GM12878 (cell line): ENCODE results near the gene INCA1. TPM values are rescaled to one million over a fixed set of nuclear protein-coding genes. Genes with fewer than 3 reads are reported as not detected.
A peak's percentile ranks its signal among the peaks of the same experiment; 100 is the strongest.

Experiments
- EED ChIP-seq: sonication (generic); IDR thresholded peaks from 2 replicates; pipeline ENCODE4 v1.6.1; 2016; ENCODE audit warnings: antibody characterized with exemption, low read depth
- GABPA ChIP-seq: IDR thresholded peaks from 2 replicates; pipeline ENCODE4 v1.6.1; 2014; ENCODE audit warnings: antibody characterized with exemption, low read depth, mild to moderate bottlenecking, inconsistent platforms
- TCF12 ChIP-seq: IDR thresholded peaks from 2 replicates; pipeline ENCODE4 v1.6.1; 2011; ENCODE audit warnings: low read depth, mild to moderate bottlenecking, low read length
- ZNF24 ChIP-seq: fragments of 450-650 bp; IDR thresholded peaks from 2 replicates; pipeline ENCODE4 v1.6.1; 2017; ENCODE audit warnings: antibody characterized with exemption, mild to moderate bottlenecking
- polyA plus RNA-seq, 11 experiments: library from polyadenylated mRNA; depleted of rRNA in 4 of 11; unstranded in 6 of 11; stranded (reverse) in 5 of 11; fragments of >200 nt; fragmentation: Nextera tagmentation in 4 of 11; fragmentation: Illumina TruSeq in 1 of 11; extraction: Ambion mirVana in 4 of 11; extraction: Trizol in 1 of 11; gene quantifications; 1 replicate in 1 of 11; 2 replicates in 10 of 11; pipeline versions ENCODE4 v1.2.1 to v1.2.3, GENCODE V29; 2011 to 2016; ENCODE audit warnings: inconsistent platforms in 2 of 11, missing spikeins in 2 of 11, low read depth in 1 of 11
- total RNA-seq, 4 experiments: library from RNA; depleted of rRNA in 3 of 4; stranded (reverse); fragments of >200 nt in 3 of 4; fragmentation: Illumina TruSeq in 1 of 4; extraction: Trizol in 1 of 4; gene quantifications; 2 replicates each; pipeline versions ENCODE4 v1.2.1 to v1.2.3, GENCODE V29; 2013 to 2021
- TF ChIP-seq, protein P1 (sequence below): fragments of 450-650 bp; IDR thresholded peaks from 2 replicates; pipeline ENCODE4 v1.6.1; 2017; ENCODE audit warnings: mild to moderate bottlenecking, moderate library complexity
- TF ChIP-seq, protein P2 (sequence below): IDR thresholded peaks from 2 replicates; pipeline ENCODE4 v1.6.1; 2011; ENCODE audit warnings: low read depth, low read length, improper control_type of control experiment, borderline replicate concordance
- TF ChIP-seq, protein P3 (sequence below): IDR thresholded peaks from 2 replicates; pipeline ENCODE4 v1.6.1; 2012; ENCODE audit warnings: low read depth, low read length, improper control_type of control experiment
- TF ChIP-seq, protein P4 (sequence below): IDR thresholded peaks from 2 replicates; pipeline ENCODE4 v1.6.1; 2012; ENCODE audit warnings: improper control_type of control experiment, low read depth, low read length; ENCODE audit not compliant: insufficient replicate concordance
- TF ChIP-seq, protein P5 (sequence below): fragments of 450-650 bp; IDR thresholded peaks from 2 replicates; pipeline ENCODE4 v1.6.1; 2018; ENCODE audit warnings: borderline replicate concordance, mild to moderate bottlenecking; ENCODE audit not compliant: partially characterized antibody
- TF ChIP-seq, protein P6 (sequence below): fragments of 450-650 bp; IDR thresholded peaks from 2 replicates; pipeline ENCODE4 v1.6.1; 2016; ENCODE audit warnings: mild to moderate bottlenecking, moderate library complexity, borderline replicate concordance

Gene INCA1
- total and polyA plus RNA-seq, 10 of the 15 experiments (the other 5 are each of a cell fraction or from before 2014, with no cell fraction given): 0.19 to 1.8 (median 0.45) TPM

DNA sequence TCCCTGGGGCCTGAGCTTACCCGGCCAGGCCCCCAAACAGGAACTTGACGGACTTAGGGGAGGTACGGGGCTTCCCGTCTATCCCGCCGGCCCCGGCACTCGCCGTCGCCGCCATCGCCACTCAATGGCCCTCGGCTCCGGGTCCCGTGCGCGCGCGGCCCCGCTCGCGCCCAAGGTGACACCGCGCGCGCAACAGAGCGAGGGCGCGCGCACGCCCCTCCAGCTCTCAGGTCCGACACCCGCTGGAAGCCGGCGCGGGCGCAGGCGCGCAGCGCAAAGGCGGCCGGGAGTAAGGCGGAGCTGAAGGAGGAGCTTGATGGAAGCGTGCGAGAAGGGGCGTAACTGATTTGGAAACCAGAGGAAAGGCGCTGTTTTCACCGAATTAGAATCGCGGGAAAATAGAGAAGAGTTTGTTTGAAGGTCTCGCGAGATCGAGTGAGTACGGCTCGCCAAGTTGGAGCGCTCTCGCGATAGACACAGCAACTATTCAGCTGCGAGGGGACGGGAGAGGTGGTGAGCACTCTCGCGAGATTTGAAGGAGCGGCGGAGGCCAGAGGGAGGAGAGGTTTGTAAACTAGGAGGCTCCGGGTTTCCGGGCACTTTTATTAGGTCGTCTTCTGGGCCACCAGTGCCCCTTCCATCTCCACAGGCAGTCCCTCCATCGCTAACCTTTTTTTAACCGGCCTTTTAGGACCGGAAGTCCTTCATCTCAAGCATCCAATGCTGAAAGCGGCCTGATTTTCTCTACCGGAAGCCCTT is 57.3 kb downstream of the INCA1 start, which contains the start of the genes RNF167 and SLC25A11 (continued):
- TF ChIP-seq, protein P1, sequence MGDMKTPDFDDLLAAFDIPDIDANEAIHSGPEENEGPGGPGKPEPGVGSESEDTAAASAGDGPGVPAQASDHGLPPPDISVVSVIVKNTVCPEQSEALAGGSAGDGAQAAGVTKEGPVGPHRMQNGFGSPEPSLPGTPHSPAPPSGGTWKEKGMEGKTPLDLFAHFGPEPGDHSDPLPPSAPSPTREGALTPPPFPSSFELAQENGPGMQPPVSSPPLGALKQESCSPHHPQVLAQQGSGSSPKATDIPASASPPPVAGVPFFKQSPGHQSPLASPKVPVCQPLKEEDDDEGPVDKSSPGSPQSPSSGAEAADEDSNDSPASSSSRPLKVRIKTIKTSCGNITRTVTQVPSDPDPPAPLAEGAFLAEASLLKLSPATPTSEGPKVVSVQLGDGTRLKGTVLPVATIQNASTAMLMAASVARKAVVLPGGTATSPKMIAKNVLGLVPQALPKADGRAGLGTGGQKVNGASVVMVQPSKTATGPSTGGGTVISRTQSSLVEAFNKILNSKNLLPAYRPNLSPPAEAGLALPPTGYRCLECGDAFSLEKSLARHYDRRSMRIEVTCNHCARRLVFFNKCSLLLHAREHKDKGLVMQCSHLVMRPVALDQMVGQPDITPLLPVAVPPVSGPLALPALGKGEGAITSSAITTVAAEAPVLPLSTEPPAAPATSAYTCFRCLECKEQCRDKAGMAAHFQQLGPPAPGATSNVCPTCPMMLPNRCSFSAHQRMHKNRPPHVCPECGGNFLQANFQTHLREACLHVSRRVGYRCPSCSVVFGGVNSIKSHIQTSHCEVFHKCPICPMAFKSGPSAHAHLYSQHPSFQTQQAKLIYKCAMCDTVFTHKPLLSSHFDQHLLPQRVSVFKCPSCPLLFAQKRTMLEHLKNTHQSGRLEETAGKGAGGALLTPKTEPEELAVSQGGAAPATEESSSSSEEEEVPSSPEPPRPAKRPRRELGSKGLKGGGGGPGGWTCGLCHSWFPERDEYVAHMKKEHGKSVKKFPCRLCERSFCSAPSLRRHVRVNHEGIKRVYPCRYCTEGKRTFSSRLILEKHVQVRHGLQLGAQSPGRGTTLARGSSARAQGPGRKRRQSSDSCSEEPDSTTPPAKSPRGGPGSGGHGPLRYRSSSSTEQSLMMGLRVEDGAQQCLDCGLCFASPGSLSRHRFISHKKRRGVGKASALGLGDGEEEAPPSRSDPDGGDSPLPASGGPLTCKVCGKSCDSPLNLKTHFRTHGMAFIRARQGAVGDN: peak; percentile 74
- TF ChIP-seq, protein P2, sequence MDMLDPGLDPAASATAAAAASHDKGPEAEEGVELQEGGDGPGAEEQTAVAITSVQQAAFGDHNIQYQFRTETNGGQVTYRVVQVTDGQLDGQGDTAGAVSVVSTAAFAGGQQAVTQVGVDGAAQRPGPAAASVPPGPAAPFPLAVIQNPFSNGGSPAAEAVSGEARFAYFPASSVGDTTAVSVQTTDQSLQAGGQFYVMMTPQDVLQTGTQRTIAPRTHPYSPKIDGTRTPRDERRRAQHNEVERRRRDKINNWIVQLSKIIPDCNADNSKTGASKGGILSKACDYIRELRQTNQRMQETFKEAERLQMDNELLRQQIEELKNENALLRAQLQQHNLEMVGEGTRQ: no peak
- TF ChIP-seq, protein P3, sequence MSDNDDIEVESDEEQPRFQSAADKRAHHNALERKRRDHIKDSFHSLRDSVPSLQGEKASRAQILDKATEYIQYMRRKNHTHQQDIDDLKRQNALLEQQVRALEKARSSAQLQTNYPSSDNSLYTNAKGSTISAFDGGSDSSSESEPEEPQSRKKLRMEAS: peak; percentile 52; the same call in 1 of the 2 replicates
- TF ChIP-seq, protein P4, sequence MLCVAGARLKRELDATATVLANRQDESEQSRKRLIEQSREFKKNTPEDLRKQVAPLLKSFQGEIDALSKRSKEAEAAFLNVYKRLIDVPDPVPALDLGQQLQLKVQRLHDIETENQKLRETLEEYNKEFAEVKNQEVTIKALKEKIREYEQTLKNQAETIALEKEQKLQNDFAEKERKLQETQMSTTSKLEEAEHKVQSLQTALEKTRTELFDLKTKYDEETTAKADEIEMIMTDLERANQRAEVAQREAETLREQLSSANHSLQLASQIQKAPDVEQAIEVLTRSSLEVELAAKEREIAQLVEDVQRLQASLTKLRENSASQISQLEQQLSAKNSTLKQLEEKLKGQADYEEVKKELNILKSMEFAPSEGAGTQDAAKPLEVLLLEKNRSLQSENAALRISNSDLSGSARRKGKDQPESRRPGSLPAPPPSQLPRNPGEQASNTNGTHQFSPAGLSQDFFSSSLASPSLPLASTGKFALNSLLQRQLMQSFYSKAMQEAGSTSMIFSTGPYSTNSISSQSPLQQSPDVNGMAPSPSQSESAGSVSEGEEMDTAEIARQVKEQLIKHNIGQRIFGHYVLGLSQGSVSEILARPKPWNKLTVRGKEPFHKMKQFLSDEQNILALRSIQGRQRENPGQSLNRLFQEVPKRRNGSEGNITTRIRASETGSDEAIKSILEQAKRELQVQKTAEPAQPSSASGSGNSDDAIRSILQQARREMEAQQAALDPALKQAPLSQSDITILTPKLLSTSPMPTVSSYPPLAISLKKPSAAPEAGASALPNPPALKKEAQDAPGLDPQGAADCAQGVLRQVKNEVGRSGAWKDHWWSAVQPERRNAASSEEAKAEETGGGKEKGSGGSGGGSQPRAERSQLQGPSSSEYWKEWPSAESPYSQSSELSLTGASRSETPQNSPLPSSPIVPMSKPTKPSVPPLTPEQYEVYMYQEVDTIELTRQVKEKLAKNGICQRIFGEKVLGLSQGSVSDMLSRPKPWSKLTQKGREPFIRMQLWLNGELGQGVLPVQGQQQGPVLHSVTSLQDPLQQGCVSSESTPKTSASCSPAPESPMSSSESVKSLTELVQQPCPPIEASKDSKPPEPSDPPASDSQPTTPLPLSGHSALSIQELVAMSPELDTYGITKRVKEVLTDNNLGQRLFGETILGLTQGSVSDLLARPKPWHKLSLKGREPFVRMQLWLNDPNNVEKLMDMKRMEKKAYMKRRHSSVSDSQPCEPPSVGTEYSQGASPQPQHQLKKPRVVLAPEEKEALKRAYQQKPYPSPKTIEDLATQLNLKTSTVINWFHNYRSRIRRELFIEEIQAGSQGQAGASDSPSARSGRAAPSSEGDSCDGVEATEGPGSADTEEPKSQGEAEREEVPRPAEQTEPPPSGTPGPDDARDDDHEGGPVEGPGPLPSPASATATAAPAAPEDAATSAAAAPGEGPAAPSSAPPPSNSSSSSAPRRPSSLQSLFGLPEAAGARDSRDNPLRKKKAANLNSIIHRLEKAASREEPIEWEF: no peak
- TF ChIP-seq, protein P5, sequence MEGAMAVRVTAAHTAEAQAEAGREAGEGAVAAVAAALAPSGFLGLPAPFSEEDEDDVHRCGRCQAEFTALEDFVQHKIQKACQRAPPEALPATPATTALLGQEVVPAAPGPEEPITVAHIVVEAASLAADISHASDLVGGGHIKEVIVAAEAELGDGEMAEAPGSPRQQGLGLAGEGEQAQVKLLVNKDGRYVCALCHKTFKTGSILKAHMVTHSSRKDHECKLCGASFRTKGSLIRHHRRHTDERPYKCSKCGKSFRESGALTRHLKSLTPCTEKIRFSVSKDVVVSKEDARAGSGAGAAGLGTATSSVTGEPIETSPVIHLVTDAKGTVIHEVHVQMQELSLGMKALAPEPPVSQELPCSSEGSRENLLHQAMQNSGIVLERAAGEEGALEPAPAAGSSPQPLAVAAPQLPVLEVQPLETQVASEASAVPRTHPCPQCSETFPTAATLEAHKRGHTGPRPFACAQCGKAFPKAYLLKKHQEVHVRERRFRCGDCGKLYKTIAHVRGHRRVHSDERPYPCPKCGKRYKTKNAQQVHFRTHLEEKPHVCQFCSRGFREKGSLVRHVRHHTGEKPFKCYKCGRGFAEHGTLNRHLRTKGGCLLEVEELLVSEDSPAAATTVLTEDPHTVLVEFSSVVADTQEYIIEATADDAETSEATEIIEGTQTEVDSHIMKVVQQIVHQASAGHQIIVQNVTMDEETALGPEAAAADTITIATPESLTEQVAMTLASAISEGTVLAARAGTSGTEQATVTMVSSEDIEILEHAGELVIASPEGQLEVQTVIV: no peak
- no peak; the same call in 1 of the 2 replicates for TF ChIP-seq EED
- no peak for TF ChIP-seq GABPA
- peak; percentile 17; the same call in 1 of the 2 replicates for TF ChIP-seq ZNF24
- TF ChIP-seq, protein P6, sequence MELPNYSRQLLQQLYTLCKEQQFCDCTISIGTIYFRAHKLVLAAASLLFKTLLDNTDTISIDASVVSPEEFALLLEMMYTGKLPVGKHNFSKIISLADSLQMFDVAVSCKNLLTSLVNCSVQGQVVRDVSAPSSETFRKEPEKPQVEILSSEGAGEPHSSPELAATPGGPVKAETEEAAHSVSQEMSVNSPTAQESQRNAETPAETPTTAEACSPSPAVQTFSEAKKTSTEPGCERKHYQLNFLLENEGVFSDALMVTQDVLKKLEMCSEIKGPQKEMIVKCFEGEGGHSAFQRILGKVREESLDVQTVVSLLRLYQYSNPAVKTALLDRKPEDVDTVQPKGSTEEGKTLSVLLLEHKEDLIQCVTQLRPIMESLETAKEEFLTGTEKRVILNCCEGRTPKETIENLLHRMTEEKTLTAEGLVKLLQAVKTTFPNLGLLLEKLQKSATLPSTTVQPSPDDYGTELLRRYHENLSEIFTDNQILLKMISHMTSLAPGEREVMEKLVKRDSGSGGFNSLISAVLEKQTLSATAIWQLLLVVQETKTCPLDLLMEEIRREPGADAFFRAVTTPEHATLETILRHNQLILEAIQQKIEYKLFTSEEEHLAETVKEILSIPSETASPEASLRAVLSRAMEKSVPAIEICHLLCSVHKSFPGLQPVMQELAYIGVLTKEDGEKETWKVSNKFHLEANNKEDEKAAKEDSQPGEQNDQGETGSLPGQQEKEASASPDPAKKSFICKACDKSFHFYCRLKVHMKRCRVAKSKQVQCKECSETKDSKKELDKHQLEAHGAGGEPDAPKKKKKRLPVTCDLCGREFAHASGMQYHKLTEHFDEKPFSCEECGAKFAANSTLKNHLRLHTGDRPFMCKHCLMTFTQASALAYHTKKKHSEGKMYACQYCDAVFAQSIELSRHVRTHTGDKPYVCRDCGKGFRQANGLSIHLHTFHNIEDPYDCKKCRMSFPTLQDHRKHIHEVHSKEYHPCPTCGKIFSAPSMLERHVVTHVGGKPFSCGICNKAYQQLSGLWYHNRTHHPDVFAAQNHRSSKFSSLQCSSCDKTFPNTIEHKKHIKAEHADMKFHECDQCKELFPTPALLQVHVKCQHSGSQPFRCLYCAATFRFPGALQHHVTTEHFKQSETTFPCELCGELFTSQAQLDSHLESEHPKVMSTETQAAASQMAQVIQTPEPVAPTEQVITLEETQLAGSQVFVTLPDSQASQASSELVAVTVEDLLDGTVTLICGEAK: peak; percentile 90; the same call in 1 of the 2 replicates
- peak; percentile 17; the same call in 1 of the 2 replicates for TF ChIP-seq TCF12
